ENCODE data around the gene EIF2A. TPM values are rescaled to one million over a fixed set of nuclear protein-coding genes. Genes with fewer than 3 reads are reported as not detected.

Gene EIF2A
- total RNA-seq, 3 donors from 2014 or later (not counting 1 experiment from before 2014, with no cell fraction given), result 102 to 124 (median 108) TPM

- intact Hi-C loops (cut with micrococcal nuclease), result no loop called here
- 93% methylated on average over 1 of the region's 2 CpGs for WGBS (ENCODE audit: insufficient coverage)
- H3K4me1 Mint-ChIP-seq, result no peaks in the 10 kb centered on the region
These were observed 23.0 kb upstream of the EIF2A start for GRCh38 chr3:150523538-150523937.

DNA sequence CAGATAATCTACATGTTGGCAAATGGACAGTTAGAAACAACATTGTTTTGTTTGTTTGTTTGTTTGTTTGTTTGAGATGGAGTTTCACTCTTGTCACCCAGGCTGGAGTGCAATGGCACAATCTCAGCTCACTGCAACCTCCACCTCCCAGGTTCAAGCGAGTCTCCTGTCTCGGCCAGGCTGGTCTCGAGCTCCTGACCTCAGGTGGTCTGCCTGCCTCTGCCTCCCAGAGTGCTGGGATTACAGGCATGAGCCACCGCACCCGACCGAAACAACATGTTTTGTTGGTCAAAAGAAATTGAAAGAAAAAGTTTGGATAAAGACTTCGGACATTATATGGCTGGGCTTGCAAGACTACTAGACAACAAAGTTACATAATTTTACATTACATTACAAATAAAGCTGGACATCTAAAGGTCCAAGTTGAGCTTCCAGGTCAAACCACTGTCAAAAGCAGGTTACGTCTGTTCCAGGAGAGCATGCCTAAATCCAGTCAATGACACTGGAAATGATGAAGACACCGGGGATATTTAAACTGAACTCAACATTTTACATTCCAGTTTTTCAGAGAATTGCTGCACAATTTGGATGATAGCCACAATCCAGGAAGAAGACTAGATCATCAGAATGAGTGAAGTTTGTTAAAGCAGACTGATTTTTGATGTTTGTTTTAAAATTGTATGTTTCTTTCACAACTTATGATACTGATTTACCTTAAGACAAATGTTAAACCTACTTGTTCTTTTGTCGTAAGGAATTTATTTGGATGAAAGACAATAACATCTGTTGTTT is 18.9 kb upstream of the EIF2A start:
- DNase-seq (no peak), ATAC-seq (no peak)
- intact Hi-C loops (cut with micrococcal nuclease), result loop anchor here (1.0 kb wide), 1 partner anchor 338 kb away; no protein-coding TSS in a partner anchor
- Histone ChIP-seq H3K36me3 (ENCODE audit: control insufficient read depth, insufficient read depth, low read length) (no peaks in the 10 kb centered on the region), H3K4me1 (ENCODE audit: control insufficient read depth, insufficient read depth, low read length) (no peaks in the 10 kb centered on the region), H3K27ac (ENCODE audit: low read length) (no peak overlapping the region), H3K9me3 (ENCODE audit: control insufficient read depth, insufficient read depth, low read length) (no peaks in the 10 kb centered on the region), H3K4me3 (ENCODE audit: low read length) (no peak overlapping the region), H3K27me3 (ENCODE audit: control insufficient read depth, insufficient read depth, low read length) (no peaks in the 10 kb centered on the region)
- Mint-ChIP-seq H3K36me3 (no peaks in the 10 kb centered on the region), H3K4me3 (no peak overlapping the region), H3K9me3 (no peaks in the 10 kb centered on the region), H3K27ac (no peak overlapping the region), H3K4me1 (no peaks in the 10 kb centered on the region), H3K27me3 (ENCODE audit: low read depth in 2 of 2) (no peaks in the 10 kb centered on the region)
- no peak for TF ChIP-seq CTCF (IDR thresholded peaks at IDR 0.05)
- WGBS (ENCODE audit: insufficient coverage), result 83% methylated on average over 9 of the region's 10 CpGs

More at GRCh38 chr3:150523538-150523937, 23.0 kb upstream of the EIF2A start:
- Mint-ChIP-seq H3K9me3 (no peaks in the 10 kb centered on the region), H3K4me3 (no peak overlapping the region), H3K27me3 (ENCODE audit: low read depth in 2 of 2) (no peaks in the 10 kb centered on the region), H3K36me3 (no peaks in the 10 kb centered on the region), H3K27ac (no peak overlapping the region)
- H3K9me3 ChIP-seq (ENCODE audit: control insufficient read depth, insufficient read depth, low read length), result no peaks in the 10 kb centered on the region
- H3K4me1 ChIP-seq (ENCODE audit: control insufficient read depth, insufficient read depth, low read length), result no peaks in the 10 kb centered on the region
- H3K27me3 ChIP-seq (ENCODE audit: control insufficient read depth, insufficient read depth, low read length), result no peaks in the 10 kb centered on the region
- H3K4me3 ChIP-seq (ENCODE audit: low read length), result no peak overlapping the region
- TF ChIP-seq CTCF (IDR thresholded peaks at IDR 0.05), result no peak
- no peak for DNase-seq
- H3K27ac ChIP-seq (ENCODE audit: low read length), result no peak overlapping the region
- ATAC-seq, result no peak
- H3K36me3 ChIP-seq (ENCODE audit: control insufficient read depth, insufficient read depth, low read length), result no peaks in the 10 kb centered on the region

GRCh38 chr3:150528354-150528797 is 18.2 kb upstream of the EIF2A start:
- Mint-ChIP-seq H3K9me3 (no peaks in the 10 kb centered on the region), H3K27ac (no peak overlapping the region), H3K4me3 (no peak overlapping the region), H3K4me1 (no peaks in the 10 kb centered on the region), H3K36me3 (no peaks in the 10 kb centered on the region), H3K27me3 (ENCODE audit: low read depth in 2 of 2) (no peaks in the 10 kb centered on the region)
- no peak overlapping the region for H3K27ac ChIP-seq (ENCODE audit: low read length)
- intact Hi-C loops (cut with micrococcal nuclease), result loop anchor here (1.0 kb wide), 1 partner anchor 337 kb away; no protein-coding TSS in a partner anchor
- 50% methylated on average over 1 of the region's 2 CpGs for WGBS (ENCODE audit: insufficient coverage)
- H3K36me3 ChIP-seq (ENCODE audit: control insufficient read depth, insufficient read depth, low read length), result no peaks in the 10 kb centered on the region
- TF ChIP-seq CTCF (IDR thresholded peaks at IDR 0.05), result peak; percentile 59
- ATAC-seq (peak in 2 of 3 donors; percentile 46 to 48), DNase-seq (peak in 1 of 2 donors; percentile 55)
- H3K4me3 ChIP-seq (ENCODE audit: low read length), result no peak overlapping the region
- no peaks in the 10 kb centered on the region for H3K9me3 ChIP-seq (ENCODE audit: control insufficient read depth, insufficient read depth, low read length)
- H3K27me3 ChIP-seq (ENCODE audit: control insufficient read depth, insufficient read depth, low read length), result no peaks in the 10 kb centered on the region
- no peaks in the 10 kb centered on the region for H3K4me1 ChIP-seq (ENCODE audit: control insufficient read depth, insufficient read depth, low read length)
